Mucosa of stomach (tissue), 1 donor: ENCODE measurements around the gene CLDN18.

Experiments
- H3K27me3 ChIP-seq: one replicate; pipeline ENCODE4 v1.7.0; 2013; ENCODE audit warnings: mild to moderate bottlenecking, low read length; ENCODE audit not compliant: control insufficient read depth, insufficient read depth
- H3K36me3 ChIP-seq: one replicate; pipeline ENCODE4 v1.7.0; 2013; ENCODE audit warnings: low read length; ENCODE audit not compliant: control insufficient read depth, insufficient read depth
- H3K4me1 ChIP-seq: one replicate; pipeline ENCODE4 v1.7.0; 2013; ENCODE audit warnings: mild to moderate bottlenecking, low read length; ENCODE audit not compliant: control insufficient read depth, insufficient read depth
- H3K4me3 ChIP-seq: one replicate; pipeline ENCODE4 v1.7.0; 2013; ENCODE audit warnings: low read length
- H3K9ac ChIP-seq: one replicate; pipeline ENCODE4 v1.7.0; 2013; ENCODE audit warnings: mild to moderate bottlenecking, low read length, moderate library complexity
- H3K9me3 ChIP-seq: one replicate; pipeline ENCODE4 v1.7.0; 2013; ENCODE audit warnings: mild to moderate bottlenecking, low read length, moderate library complexity; ENCODE audit not compliant: control insufficient read depth
- donor health status: Pancreatic carcinoma.

CLDN18 gene

DNA sequence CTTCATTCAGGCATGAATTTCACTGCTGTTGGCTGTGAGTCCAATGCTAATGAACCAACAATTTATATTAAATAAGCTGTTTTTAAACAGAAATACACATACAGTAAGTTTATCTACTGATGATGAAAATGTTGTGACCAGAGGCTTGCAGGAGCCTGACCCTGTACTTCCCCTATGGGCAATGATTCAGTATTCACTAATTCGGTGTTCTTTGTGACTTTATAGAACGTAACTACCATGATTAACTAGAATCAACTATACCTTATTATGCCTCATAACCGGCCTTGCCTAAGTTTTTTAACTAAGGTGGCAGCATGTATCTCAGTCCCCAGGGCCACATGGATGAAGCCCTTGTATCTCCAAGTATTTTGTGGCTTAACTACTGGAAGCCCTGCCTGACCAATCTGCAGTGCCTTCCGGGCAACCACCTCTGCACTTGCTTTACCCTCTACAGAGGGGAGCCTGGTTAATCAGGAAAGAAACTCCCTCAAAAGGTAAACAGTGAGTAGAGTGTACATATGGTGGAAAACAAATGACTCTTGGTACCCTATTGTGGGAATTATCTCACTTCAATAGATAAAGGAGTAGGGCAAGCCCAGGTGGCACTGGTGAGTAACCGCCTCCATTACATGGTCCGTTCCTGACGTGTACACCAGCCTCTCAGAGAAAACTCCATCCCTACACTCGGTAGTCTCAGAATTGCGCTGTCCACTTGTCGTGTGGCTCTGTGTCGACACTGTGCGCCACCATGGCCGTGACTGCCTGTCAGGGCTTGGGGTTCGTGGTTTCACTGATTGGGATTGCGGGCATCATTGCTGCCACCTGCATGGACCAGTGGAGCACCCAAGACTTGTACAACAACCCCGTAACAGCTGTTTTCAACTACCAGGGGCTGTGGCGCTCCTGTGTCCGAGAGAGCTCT, 11.6 kb upstream of the CLDN18 start:
- Histone ChIP-seq H3K4me3 (peak overlapping the region; percentile 47), H3K36me3 (peaks cover 16% of the 10 kb centered on the region), H3K27me3 (no peaks in the 10 kb centered on the region), H3K4me1 (peaks cover 15% of the 10 kb centered on the region), H3K9ac (peak overlapping the region; percentile 100), H3K9me3 (no peaks in the 10 kb centered on the region)

DNA sequence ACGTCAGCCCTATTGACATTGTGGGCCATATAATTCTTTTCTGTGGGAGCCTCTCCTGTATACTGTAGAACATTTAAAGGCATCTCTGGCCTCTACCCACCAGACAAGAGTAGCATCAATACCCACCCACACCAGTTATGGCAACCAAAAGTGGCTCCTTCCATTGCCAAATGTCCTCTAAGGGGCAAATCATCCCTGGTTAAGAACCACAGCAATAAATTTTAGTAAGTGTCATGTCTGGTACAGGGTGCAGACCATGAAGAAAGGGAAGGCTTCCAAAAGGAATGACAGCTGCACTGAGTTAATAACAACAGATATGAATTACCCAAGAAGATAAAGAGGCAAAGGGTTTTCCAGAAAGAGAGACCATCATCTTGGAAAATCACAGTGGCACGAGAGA, 6.9 kb upstream of the CLDN18 start:
- Histone ChIP-seq H3K9me3 (no peaks in the 10 kb centered on the region), H3K4me3 (peak overlapping the region; percentile 47), H3K36me3 (peaks cover 16% of the 10 kb centered on the region), H3K27me3 (no peaks in the 10 kb centered on the region), H3K9ac (peak overlapping the region; percentile 100), H3K4me1 (peaks cover 16% of the 10 kb centered on the region)

DNA sequence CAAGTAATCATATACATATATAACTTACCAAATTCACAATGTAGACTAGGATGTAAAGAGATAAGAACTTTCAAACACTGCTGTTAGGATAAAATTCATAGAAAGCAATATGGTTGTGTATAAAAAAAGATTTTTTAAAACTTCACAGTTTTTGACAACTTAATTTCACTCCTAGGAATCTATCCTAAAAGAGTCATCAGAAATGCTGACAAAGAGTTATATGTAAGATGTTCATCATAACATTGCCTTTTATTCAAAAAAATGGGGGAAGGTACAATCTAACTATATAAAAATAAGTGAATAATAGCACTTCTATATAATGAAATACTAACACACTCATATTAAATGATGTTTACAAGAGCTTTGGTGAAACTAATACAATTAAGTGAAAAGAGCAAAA, 4.3 kb upstream of the CLDN18 start:
- H3K9me3 ChIP-seq, result no peaks in the 10 kb centered on the region
- H3K36me3 ChIP-seq, result peaks cover 8% of the 10 kb centered on the region
- H3K4me1 ChIP-seq, result peaks cover 39% of the 10 kb centered on the region
- H3K9ac ChIP-seq, result peak overlapping the region; percentile 62
- H3K4me3 ChIP-seq, result no peak overlapping the region
- H3K27me3 ChIP-seq, result no peaks in the 10 kb centered on the region

DNA sequence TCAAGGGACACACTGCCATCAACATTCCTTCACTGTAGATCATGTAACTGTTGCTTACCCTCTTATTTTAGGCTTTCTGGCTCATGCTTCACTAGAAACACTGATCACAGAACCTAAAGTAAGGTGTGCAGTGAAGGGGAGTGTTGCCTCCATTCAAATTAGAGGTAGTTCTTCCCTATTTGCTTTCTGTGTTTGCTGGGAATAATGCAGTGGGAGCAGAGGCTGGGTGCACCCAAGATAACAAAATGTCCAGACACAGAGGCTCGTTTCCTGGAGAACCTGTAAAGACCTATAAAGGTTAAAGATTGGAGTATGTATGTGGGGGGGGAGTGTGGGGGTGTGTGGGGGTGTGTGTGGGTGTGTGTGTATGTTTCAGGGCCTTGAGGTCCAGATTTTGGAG, 2.1 kb upstream of the CLDN18 start:
- Histone ChIP-seq H3K4me3 (no peak overlapping the region), H3K9ac (peak overlapping the region; percentile 71), H3K27me3 (no peaks in the 10 kb centered on the region), H3K9me3 (no peaks in the 10 kb centered on the region), H3K36me3 (peaks cover 10% of the 10 kb centered on the region), H3K4me1 (peaks cover 52% of the 10 kb centered on the region)

DNA sequence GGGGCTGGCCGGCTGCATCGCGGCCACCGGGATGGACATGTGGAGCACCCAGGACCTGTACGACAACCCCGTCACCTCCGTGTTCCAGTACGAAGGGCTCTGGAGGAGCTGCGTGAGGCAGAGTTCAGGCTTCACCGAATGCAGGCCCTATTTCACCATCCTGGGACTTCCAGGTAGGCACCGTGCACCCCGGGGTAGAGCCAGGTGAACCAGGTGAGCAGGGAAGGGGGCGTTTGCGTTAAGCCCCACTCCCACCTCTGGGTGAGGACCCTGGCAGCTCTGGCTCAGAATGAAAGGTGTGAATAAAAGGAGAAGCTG, 267 bp downstream of the CLDN18 start:
- Histone ChIP-seq H3K36me3 (peaks cover 10% of the 10 kb centered on the region), H3K27me3 (no peaks in the 10 kb centered on the region), H3K9me3 (no peaks in the 10 kb centered on the region), H3K9ac (peak overlapping the region; percentile 71), H3K4me1 (peaks cover 69% of the 10 kb centered on the region), H3K4me3 (peak overlapping the region; percentile 6)

DNA sequence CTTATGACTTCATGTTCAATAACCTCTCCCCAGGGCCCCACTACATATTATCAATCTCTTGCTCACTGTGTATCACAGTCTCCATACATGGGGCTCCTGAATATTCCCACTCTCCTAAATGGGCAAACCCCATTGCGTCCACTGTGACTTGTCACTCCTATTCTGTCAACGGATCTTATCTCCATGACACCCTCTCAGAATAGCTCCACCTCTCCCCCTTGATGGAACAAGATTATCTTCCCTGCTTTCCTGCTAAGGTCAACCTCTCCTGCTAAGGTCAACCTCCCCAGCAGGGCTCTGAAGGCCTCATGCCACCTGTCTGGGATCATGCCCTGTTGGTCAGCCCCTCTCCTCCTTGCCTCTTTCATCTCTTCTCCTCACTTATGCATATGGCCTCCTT, 1.8 kb downstream of the CLDN18 start:
- Histone ChIP-seq H3K27me3 (no peaks in the 10 kb centered on the region), H3K9ac (no peak overlapping the region), H3K4me1 (peaks cover 66% of the 10 kb centered on the region), H3K36me3 (peaks cover 10% of the 10 kb centered on the region), H3K9me3 (no peaks in the 10 kb centered on the region), H3K4me3 (no peak overlapping the region)

DNA sequence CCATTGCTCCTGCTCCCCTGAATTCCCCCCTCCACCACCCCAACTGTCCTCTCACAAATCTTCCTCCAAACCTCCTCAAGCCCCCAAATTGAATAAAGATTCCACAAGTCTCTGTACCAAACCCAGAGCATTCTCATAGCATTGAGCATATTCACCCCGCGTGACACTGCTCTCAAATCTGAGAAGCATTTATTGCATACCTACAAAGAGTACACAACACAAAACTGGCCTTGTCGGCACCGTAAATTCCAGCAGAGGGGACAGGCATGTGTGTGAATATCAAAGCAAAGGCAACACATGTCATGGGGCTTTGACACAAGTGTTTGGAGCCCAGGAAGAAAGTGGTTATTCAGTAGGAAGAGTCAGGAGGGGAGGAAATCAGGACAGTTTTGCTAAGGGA, 2.6 kb downstream of the CLDN18 start:
- Histone ChIP-seq H3K4me1 (peaks cover 67% of the 10 kb centered on the region), H3K9me3 (no peaks in the 10 kb centered on the region), H3K4me3 (no peak overlapping the region), H3K9ac (no peak overlapping the region), H3K36me3 (peaks cover 10% of the 10 kb centered on the region), H3K27me3 (no peaks in the 10 kb centered on the region)

DNA sequence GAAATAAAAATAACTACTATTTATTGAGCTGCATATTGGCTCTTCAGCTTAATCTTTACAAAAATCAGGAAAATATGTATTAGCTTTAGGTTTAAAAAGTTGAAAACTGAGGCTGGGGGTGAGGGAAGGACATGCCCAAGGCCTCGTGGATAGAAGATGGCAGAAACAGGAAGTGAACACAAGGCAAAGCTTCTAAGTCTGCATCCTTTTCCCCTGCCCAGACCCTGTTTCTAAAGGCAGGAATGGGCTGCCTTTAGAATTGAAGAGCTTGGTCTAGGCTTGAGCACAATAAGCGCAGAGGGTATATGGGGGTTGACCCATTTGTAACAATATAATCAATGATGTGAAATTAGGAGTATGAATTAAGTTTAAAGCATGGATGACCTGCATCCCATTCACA, 6.1 kb downstream of the CLDN18 start:
- H3K4me1 ChIP-seq, result peaks cover 68% of the 10 kb centered on the region
- H3K9ac ChIP-seq, result no peak overlapping the region
- H3K9me3 ChIP-seq, result no peaks in the 10 kb centered on the region
- H3K36me3 ChIP-seq, result peaks cover 10% of the 10 kb centered on the region
- no peak overlapping the region for H3K4me3 ChIP-seq
- H3K27me3 ChIP-seq, result no peaks in the 10 kb centered on the region

DNA sequence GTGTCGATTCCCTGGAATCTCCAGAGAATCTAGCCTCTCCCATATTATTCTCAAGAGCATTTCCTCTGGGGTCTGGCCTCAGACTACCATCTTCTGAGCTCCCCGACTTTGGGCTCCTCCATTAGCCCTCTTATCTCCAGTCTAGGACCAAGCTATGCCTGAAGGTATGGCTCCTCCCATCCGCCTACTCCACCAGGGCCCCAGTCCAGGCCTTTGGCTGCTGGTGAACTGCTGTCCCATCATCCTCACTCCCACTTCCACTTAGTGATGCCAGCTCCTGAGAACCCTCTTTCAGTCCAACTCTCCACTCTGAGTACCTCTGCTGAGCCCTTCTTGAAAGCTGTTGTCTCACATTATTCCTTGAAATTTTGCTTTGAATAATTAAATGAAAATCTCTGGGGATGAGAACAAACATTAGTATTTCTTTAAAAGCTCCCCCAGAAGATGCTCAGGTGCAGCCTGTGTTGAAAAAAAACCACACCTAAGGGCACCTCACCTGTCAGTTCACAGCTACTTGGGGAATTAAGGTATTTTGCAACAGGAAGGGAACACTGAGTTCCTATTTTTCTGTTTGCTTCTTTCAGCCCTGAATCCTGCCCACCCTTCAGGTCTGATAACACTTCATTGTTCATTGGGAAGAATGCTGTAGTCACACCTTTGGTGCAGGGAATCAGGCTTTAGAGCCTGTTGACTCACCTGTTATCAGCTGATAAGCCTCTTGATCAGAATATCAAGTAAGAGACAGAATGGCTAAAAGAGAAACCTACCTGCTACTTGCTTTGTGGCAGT, 9.5 kb downstream of the CLDN18 start:
- H3K36me3 ChIP-seq, result peaks cover 5% of the 10 kb centered on the region
- H3K4me3 ChIP-seq, result no peak overlapping the region
- H3K9me3 ChIP-seq, result no peaks in the 10 kb centered on the region
- H3K9ac ChIP-seq, result peak overlapping the region; percentile 25
- peaks cover 62% of the 10 kb centered on the region for H3K4me1 ChIP-seq
- no peaks in the 10 kb centered on the region for H3K27me3 ChIP-seq

DNA sequence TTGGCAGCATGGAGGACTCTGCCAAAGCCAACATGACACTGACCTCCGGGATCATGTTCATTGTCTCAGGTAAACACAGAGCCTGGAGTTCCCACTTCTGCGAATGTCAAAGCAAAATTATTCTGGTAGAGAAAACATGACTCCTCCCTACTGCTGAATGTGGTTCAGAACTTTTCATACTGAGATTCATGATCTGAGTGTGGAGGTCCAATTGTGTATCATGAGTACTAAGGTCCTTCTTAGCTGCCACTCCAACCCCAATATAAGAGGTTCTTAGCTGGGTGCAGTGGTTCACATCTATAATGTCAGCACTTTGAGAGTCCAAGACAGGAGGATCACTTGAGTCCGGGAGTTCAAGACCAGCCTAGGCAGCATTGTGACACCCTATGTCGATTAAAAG, 13.8 kb downstream of the CLDN18 start:
- H3K9ac ChIP-seq, result no peak overlapping the region
- H3K36me3 ChIP-seq, result peaks cover 18% of the 10 kb centered on the region
- H3K9me3 ChIP-seq, result no peaks in the 10 kb centered on the region
- no peaks in the 10 kb centered on the region for H3K27me3 ChIP-seq
- H3K4me3 ChIP-seq, result no peak overlapping the region
- H3K4me1 ChIP-seq, result peaks cover 49% of the 10 kb centered on the region

DNA sequence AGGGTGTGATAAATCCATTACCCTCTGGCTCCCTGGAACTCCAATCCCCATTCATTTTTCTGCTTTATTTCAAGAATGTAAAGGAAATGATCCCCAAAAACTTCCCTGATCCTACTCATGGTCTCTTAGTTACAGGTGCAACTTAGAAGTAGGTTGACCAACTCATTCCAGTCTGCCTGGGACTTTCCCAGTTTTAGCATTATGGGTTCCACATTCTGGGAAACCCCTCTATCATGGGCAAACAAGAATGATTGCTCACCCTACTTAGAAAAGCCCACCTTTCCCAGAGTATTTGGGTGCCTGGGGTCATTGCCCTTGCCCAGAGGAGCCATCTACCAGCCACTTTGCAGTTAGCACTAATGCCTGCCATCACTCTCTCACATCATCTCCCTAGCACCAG, 15.6 kb downstream of the CLDN18 start:
- Histone ChIP-seq H3K4me3 (no peak overlapping the region), H3K9me3 (no peaks in the 10 kb centered on the region), H3K4me1 (peaks cover 34% of the 10 kb centered on the region), H3K27me3 (no peaks in the 10 kb centered on the region), H3K9ac (no peak overlapping the region), H3K36me3 (peaks cover 19% of the 10 kb centered on the region)

DNA sequence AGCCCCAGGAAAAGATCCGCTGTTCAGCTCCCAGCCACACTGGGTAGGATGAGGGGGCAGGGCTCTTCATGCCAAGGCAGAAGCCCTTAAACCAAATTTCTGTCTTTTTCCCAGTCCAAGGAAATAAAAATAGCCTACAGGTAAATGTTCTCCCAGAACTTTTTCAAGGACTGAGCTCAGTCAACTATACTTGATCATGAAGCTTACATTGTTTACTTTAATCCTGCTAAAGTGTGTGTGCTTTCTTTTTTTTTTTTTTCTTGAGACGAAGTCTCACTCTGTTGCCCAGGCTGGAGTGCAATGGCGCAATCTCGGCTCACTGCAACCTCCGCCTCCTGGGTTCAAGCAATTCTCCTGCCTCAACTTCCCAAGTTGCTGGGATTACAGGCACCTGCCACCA, 17.9 kb downstream of the CLDN18 start:
- Histone ChIP-seq H3K27me3 (no peaks in the 10 kb centered on the region), H3K9ac (no peak overlapping the region), H3K4me3 (no peak overlapping the region), H3K36me3 (peaks cover 28% of the 10 kb centered on the region), H3K9me3 (no peaks in the 10 kb centered on the region), H3K4me1 (peaks cover 11% of the 10 kb centered on the region)
